GM12878 (cell line): ENCODE data around the gene LRRFIP2.

Experiments
- CTCF ChIP-seq, 3 experiments: IDR thresholded peaks in 2 of 3; conservative IDR thresholded peaks in 1 of 3; 2 replicates each; pipeline ENCODE4 v1.5.1; 2011; ENCODE audit warnings: low read depth in 3 of 3, low read length in 3 of 3, mild to moderate bottlenecking in 3 of 3, control low read depth in 2 of 3, moderate library complexity in 2 of 3, inconsistent platforms in 1 of 3, mixed read lengths in 1 of 3; ENCODE audit not compliant: control insufficient read depth in 2 of 3, insufficient read depth in 1 of 3; ENCODE audit errors: extremely low read depth in 1 of 3
- EZH2 ChIP-seq: IDR thresholded peaks from 2 replicates; pipeline ENCODE4 v1.6.1; 2012; ENCODE audit warnings: low read depth, mild to moderate bottlenecking, control low read depth, inconsistent platforms, low read length, borderline replicate concordance; ENCODE audit not compliant: control insufficient read depth
- RCOR1 ChIP-seq: conservative IDR thresholded peaks from 2 replicates; pipeline ENCODE4 v1.6.1; 2012; ENCODE audit warnings: low read depth, low read length, improper control_type of control experiment
- TAF1 ChIP-seq: IDR thresholded peaks from 2 replicates; pipeline ENCODE4 v1.6.1; 2011; ENCODE audit warnings: mild to moderate bottlenecking, low read depth, low read length, borderline replicate concordance

GRCh38 chr3:37097776-37098175, 76.6 kb downstream of the LRRFIP2 start:
- TF ChIP-seq EZH2 (no peak), TAF1 (no peak), CTCF (IDR thresholded peaks at IDR 0.05 in 2 of 3, conservative IDR thresholded peaks at IDR 0.05 in 1 of 3; ENCODE audit: control insufficient read depth in 2 of 3, extremely low read depth in 1 of 3, insufficient read depth in 1 of 3, low read depth in 3 of 3, low read length in 3 of 3) (no peak), RCOR1 (no peak)
